ENCODE data around the gene ZNF524.
"Not testable (repeated sequence)": the region's sequence is repeated elsewhere in the genome, so short reads cannot be mapped to it uniquely, and the experiment has no call there.

The ZNF524 gene, protein sequence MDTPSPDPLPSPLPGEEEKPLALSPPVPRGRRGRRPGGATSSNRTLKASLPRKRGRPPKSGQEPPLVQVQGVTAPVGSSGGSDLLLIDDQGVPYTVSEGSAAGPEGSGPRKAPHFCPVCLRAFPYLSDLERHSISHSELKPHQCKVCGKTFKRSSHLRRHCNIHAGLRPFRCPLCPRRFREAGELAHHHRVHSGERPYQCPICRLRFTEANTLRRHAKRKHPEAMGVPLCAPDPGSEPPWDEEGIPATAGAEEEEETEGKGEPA

GRCh38 chr19:55599842-55600661 is at the start of gene ZNF524:
Gene ZNF524 (plus strand): TSS chr19:55600288. CDS start chr19:55602113, 1,825 bp downstream.
- DNase-seq (ENCODE audit: low read depth) = peak; percentile 78

DNA sequence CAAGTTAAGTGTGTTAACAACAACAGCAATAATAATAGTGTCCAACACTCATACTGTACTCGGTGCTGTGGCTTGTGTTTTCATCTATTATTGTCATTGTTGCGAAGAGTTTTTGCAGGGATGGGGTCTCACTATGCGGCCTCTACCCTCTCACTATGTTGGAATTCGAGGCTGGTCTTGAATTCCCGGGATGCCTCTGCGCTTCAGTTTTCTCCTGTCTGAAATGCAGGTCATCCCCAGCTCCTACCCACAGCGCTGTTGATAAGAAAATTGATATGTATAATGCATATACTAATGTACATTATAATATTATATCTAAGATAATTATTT is 49.8 kb upstream of the ZNF524 start:
- no peak for DNase-seq (ENCODE audit: low read depth)

GRCh38 chr19:55552206-55552605 is 47.9 kb upstream of the ZNF524 start:
- no peak for DNase-seq (ENCODE audit: low read depth)

DNA sequence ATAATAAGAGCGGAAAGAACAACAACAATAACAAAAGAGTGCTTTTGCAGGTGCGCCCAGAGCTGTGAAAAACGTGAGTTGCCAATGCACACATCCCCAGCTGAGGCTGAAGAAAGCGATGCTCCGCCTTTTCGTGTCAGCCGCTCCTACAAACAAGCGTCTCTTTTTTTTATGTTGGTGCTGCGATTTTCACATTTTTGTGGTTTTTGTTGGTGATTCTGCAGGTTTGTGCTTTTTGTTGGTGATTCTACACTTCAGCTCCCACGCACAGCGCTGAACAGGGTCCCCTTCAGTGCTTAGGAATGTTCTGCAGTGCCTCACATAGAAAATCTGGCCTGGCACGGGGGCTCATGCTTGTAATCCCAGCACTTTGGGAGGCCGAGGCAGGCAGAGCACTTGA is 47.5 kb upstream of the ZNF524 start:
- DNase-seq (ENCODE audit: low read depth) = no peak

GRCh38 chr19:55553217-55554182 is 46.6 kb upstream of the ZNF524 start:
- DNase-seq (ENCODE audit: low read depth) = no peak

GRCh38 chr19:55554302-55554701 is 45.8 kb upstream of the ZNF524 start:
- no peak for DNase-seq (ENCODE audit: low read depth)

GRCh38 chr19:55554741-55555152 is 45.3 kb upstream of the ZNF524 start:
- DNase-seq (ENCODE audit: low read depth) = no peak

DNA sequence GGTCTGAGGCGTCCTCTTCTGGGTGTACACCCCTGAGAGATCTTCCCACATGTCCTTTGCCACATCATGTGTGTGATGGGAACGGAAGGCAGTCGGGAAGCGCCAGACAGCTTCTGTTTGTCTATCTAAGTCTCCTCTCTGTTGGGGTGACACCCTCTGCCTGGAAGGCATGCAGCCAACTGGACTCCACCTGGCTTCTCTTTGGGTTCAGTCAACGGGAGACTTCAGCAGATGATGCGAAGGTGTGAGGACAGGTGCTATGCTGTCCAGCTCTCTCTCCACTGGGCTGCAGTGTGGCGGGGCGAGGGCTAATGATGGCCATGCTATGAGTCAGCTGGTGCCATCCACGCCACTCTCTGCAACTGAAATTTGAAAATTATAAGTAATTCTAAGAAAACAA is 40.4 kb upstream of the ZNF524 start:
- DNase-seq (ENCODE audit: low read depth) = no peak

DNA sequence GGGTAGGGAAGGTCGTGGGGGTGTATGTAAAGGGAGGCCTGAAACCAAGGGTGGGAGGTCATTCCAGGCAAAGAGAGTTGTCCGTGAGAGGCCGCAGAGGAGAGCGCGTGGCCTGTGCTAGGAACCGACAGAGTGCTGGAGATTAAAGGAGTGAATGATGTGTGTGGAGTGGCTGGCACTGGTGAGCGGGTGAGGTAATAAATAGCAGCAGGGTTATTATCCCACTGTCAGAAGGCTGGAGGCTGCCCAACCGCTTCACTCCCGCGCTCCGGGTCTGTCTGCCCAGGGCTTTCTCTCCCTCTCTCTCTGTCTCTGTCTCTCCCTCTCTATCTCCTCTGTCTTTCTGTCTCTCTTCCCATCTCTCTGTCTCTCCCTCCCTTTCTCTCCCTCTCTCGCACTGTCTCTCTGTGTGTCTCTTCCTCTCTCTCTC is 36.8 kb upstream of the ZNF524 start:
- DNase-seq (ENCODE audit: low read depth) = no peak

GRCh38 chr19:55566823-55567222 is 33.3 kb upstream of the ZNF524 start:
- no peak for DNase-seq (ENCODE audit: low read depth)

DNA sequence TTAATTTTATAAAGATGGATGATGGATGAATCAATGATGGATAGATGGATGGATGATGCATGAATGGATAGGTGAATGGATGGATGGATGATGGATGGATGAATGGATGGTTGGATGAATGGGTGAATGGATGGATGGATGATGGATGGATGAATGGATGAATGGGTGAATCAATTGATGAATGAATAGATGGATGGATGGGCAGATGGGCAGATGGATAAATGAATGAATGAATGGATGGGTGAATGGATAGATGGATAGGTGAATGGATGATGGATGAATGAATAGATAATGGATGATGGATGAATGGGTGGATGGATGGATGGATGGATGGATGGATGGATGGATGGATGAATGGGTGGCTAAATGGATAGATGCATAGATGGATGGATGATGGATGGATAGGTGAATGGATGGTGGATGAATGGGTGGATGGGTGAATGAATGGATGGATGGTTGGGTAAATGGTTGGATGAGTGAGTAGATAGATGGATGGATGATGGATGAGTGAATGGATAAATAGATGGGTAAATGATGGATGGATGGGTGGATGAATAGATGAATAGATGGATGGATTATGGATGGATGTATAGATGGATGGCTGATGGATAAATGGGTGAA is 32.3 kb upstream of the ZNF524 start:
- no peak for DNase-seq (ENCODE audit: low read depth)

DNA sequence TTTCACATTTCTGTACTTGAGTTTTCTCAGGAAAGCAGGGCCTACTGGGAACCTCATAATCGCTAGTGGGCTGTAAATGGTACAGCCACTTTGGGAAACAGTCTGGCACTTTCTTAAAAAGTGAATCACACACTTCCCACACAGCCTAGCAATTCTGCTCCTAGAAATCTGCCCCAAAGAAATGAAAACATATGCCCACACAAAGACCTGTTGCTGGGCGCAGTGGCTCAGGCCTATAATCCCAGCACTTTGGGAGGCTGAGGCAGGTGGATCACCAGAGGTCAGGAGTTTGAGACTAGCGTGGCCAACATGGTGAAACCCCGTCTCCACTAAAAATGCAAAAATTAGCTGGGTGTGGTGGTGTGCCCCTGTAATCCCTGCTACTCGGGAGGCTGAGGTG is 30.6 kb upstream of the ZNF524 start:
- not testable (repeated sequence) for DNase-seq (ENCODE audit: low read depth)

DNA sequence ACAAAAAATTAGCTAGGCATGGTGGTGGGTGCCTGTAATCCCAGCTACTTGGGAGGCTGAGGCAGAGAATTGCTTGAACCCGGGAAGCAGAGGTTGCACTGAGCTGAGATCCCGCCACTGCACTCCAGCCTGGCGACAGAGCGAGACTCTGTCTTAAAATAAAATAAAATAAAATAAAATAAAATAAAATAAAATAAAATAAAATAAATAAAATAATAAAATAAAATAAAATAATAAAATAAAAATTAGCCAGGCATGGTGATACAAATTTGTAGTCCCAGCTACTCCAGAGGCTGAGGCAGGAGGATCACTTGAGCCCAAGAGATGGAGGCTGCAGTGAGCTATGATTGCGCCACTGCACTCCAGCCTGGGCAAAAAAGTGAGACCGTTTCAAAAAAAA is 26.2 kb upstream of the ZNF524 start:
- not testable (repeated sequence) for DNase-seq (ENCODE audit: low read depth)

GRCh38 chr19:55576746-55577145 is 23.3 kb upstream of the ZNF524 start:
- DNase-seq (ENCODE audit: low read depth) = no peak

- no peak for DNase-seq (ENCODE audit: low read depth)
Observed at GRCh38 chr19:55578031-55578760, 21.9 kb upstream of the ZNF524 start.

- DNase-seq (ENCODE audit: low read depth) = no peak
Observed at GRCh38 chr19:55578761-55579747, 21.0 kb upstream of the ZNF524 start.

GRCh38 chr19:55579766-55580621 is 20.1 kb upstream of the ZNF524 start:
- DNase-seq (ENCODE audit: low read depth) = no peak

GRCh38 chr19:55580628-55581144 is 19.4 kb upstream of the ZNF524 start, which contains the start of gene ZNF579:
Gene ZNF579 (minus strand): TSS chr19:55580848. CDS start chr19:55579639, 1,209 bp downstream.
- DNase-seq (ENCODE audit: low read depth) = peak; percentile 79
